Measurements from ENCODE around the gene TUBD1. TPM values are rescaled to one million over a fixed set of nuclear protein-coding genes. Genes with fewer than 3 reads are reported as not detected.

TUBD1 gene
- total RNA-seq, 2 experiments from 2014 or later: 7.3 to 9.4 TPM

- Histone ChIP-seq H3K36me3 (ENCODE audit: insufficient read depth, low read length) (peaks cover 26% of the 10 kb centered on the region), H3K4me1 (ENCODE audit: insufficient read depth, low read length) (peaks cover 3% of the 10 kb centered on the region), H3K27ac (ENCODE audit: low read depth in 1 of 2, low read length in 2 of 2) (no peak overlapping the region), H3K9me3 (ENCODE audit: control insufficient read depth in 1 of 2, insufficient read depth in 1 of 2, low read length in 2 of 2) (no peaks in the 10 kb centered on the region), H3K4me3 (ENCODE audit: low read length) (no peak overlapping the region), H3K27me3 (ENCODE audit: control insufficient read depth in 1 of 2, insufficient read depth in 2 of 2, low read length in 2 of 2) (no peaks in the 10 kb centered on the region)
- Mint-ChIP-seq H3K4me3 (no peak overlapping the region), H3K27ac (no peak overlapping the region), H3K27me3 (no peaks in the 10 kb centered on the region), H3K9me3 (no peaks in the 10 kb centered on the region), H3K4me1 (ENCODE audit: low read depth) (peaks cover 19% of the 10 kb centered on the region), H3K36me3 (ENCODE audit: low read depth) (peaks cover 36% of the 10 kb centered on the region)
- ChIA-PET POLR2A (interaction anchor here (0.7 kb wide), 1 partner anchor 13 kb away, joined by 3 read pairs; no protein-coding TSS in a partner anchor), CTCF (no interaction called here)
- ATAC-seq (ENCODE audit: poor library complexity): no peak
- no peak for DNase-seq
- intact Hi-C loops (cut with DNase I, micrococcal nuclease): no loop called here
- TF ChIP-seq CTCF (IDR thresholded peaks at IDR 0.05): no peak
Measured at GRCh38 chr17:59907467-59907866, 14.7 kb upstream of the TUBD1 start.

GRCh38 chr17:59903455-59903854 lies 10.7 kb upstream of the TUBD1 start:
- ChIA-PET CTCF (interaction anchor here (1.0 kb wide), 1 partner anchor 11 kb away, joined by 5 read pairs; no protein-coding TSS in a partner anchor), POLR2A (no interaction called here)
- Mint-ChIP-seq H3K27me3 (no peaks in the 10 kb centered on the region), H3K36me3 (ENCODE audit: low read depth) (peaks cover 27% of the 10 kb centered on the region), H3K4me3 (no peak overlapping the region), H3K9me3 (no peaks in the 10 kb centered on the region), H3K4me1 (ENCODE audit: low read depth) (peaks cover 34% of the 10 kb centered on the region), H3K27ac (no peak overlapping the region)
- Histone ChIP-seq H3K36me3 (ENCODE audit: insufficient read depth, low read length) (peaks cover 10% of the 10 kb centered on the region), H3K27me3 (ENCODE audit: control insufficient read depth in 1 of 2, insufficient read depth in 2 of 2, low read length in 2 of 2) (no peaks in the 10 kb centered on the region), H3K4me3 (ENCODE audit: low read length) (no peak overlapping the region), H3K4me1 (ENCODE audit: insufficient read depth, low read length) (peaks cover 12% of the 10 kb centered on the region), H3K27ac (ENCODE audit: low read depth in 1 of 2, low read length in 2 of 2) (no peak overlapping the region), H3K9me3 (ENCODE audit: control insufficient read depth in 1 of 2, insufficient read depth in 1 of 2, low read length in 2 of 2) (no peaks in the 10 kb centered on the region)
- DNase-seq (no peak), ATAC-seq (ENCODE audit: poor library complexity) (no peak)
- TF ChIP-seq CTCF (IDR thresholded peaks at IDR 0.05): no peak
- intact Hi-C loops (cut with DNase I, micrococcal nuclease): no loop called here

GRCh38 chr17:59901604-59902003 lies 8.9 kb upstream of the TUBD1 start:
- DNase-seq: no peak
- intact Hi-C loops (cut with DNase I, micrococcal nuclease): no loop called here
- no peak for ATAC-seq (ENCODE audit: poor library complexity)
- Mint-ChIP-seq H3K4me3 (no peak overlapping the region), H3K27me3 (no peaks in the 10 kb centered on the region), H3K4me1 (ENCODE audit: low read depth) (peaks cover 45% of the 10 kb centered on the region), H3K27ac (no peak overlapping the region), H3K9me3 (no peaks in the 10 kb centered on the region), H3K36me3 (ENCODE audit: low read depth) (peaks cover 23% of the 10 kb centered on the region)
- TF ChIP-seq CTCF (IDR thresholded peaks at IDR 0.05): no peak
- no peak overlapping the region for H3K27ac ChIP-seq (ENCODE audit: low read depth in 1 of 2, low read length in 2 of 2)
- peaks cover 12% of the 10 kb centered on the region for H3K4me1 ChIP-seq (ENCODE audit: insufficient read depth, low read length)
- CTCF ChIA-PET: interaction anchor here (1.1 kb wide), 1 partner anchor 13 kb away, joined by 3 read pairs; no protein-coding TSS in a partner anchor
- no peaks in the 10 kb centered on the region for H3K27me3 ChIP-seq (ENCODE audit: control insufficient read depth in 1 of 2, insufficient read depth in 2 of 2, low read length in 2 of 2)
- POLR2A ChIA-PET: no interaction called here
- H3K4me3 ChIP-seq (ENCODE audit: low read length): no peak overlapping the region
- peaks cover 10% of the 10 kb centered on the region for H3K36me3 ChIP-seq (ENCODE audit: insufficient read depth, low read length)
- no peaks in the 10 kb centered on the region for H3K9me3 ChIP-seq (ENCODE audit: control insufficient read depth in 1 of 2, insufficient read depth in 1 of 2, low read length in 2 of 2)
